Measurements from ENCODE around the gene TNS3. TPM values are rescaled to one million over a fixed set of nuclear protein-coding genes. Genes with fewer than 3 reads are reported as not detected.
"Not testable (repeated sequence)": the region's sequence is repeated elsewhere in the genome, so short reads cannot be mapped to it uniquely, and the experiment has no call there.

Gene TNS3
- total RNA-seq, 3 donors from 2014 or later, result 2.6 to 3.4 (median 3.2) TPM

GRCh38 chr7:47594406-47594805 lies 12.5 kb upstream of the TNS3 start:
- ATAC-seq, result no peak
- Mint-ChIP-seq H3K27me3 (ENCODE audit: low read depth) (no peaks in the 10 kb centered on the region), H3K4me3 (no peak overlapping the region), H3K36me3 (ENCODE audit: insufficient read depth) (no peaks in the 10 kb centered on the region), H3K9me3 (peaks cover 12% of the 10 kb centered on the region), H3K4me1 (ENCODE audit: low read depth) (no peaks in the 10 kb centered on the region)
- DNase-seq, result no peak

GRCh38 chr7:47591655-47592572 lies 10.0 kb upstream of the TNS3 start:
- H3K9me3 Mint-ChIP-seq, result peaks cover 2% of the 10 kb centered on the region
- H3K4me3 Mint-ChIP-seq, result no peak overlapping the region

GRCh38 chr7:47591089-47591654 lies 9.3 kb upstream of the TNS3 start:
- ATAC-seq, result no peak
- Mint-ChIP-seq H3K36me3 (ENCODE audit: insufficient read depth) (no peaks in the 10 kb centered on the region), H3K4me3 (no peak overlapping the region), H3K27me3 (ENCODE audit: low read depth) (peaks cover 1% of the 10 kb centered on the region), H3K4me1 (ENCODE audit: low read depth) (no peaks in the 10 kb centered on the region), H3K9me3 (no peaks in the 10 kb centered on the region)
- no peak for DNase-seq

More at GRCh38 chr7:47591655-47592572, 10.0 kb upstream of the TNS3 start:
- Mint-ChIP-seq H3K36me3 (ENCODE audit: insufficient read depth) (no peaks in the 10 kb centered on the region), H3K27me3 (ENCODE audit: low read depth) (peaks cover 1% of the 10 kb centered on the region), H3K4me1 (ENCODE audit: low read depth) (no peaks in the 10 kb centered on the region)
- DNase-seq (no peak), ATAC-seq (no peak)

GRCh38 chr7:47590215-47590614 lies 8.3 kb upstream of the TNS3 start:
- H3K27me3 Mint-ChIP-seq (ENCODE audit: low read depth); H3K4me3 Mint-ChIP-seq; H3K9me3 Mint-ChIP-seq; H3K4me1 Mint-ChIP-seq (ENCODE audit: low read depth); DNase-seq; H3K36me3 Mint-ChIP-seq (ENCODE audit: insufficient read depth); ATAC-seq: not testable (repeated sequence)

- no peak for ATAC-seq
- no peak for DNase-seq
- H3K4me1 Mint-ChIP-seq (ENCODE audit: low read depth), result no peaks in the 10 kb centered on the region
- H3K27me3 Mint-ChIP-seq (ENCODE audit: low read depth), result peaks cover 3% of the 10 kb centered on the region
- no peaks in the 10 kb centered on the region for H3K9me3 Mint-ChIP-seq
- no peak overlapping the region for H3K4me3 Mint-ChIP-seq
- H3K36me3 Mint-ChIP-seq (ENCODE audit: insufficient read depth), result no peaks in the 10 kb centered on the region
Measured at GRCh38 chr7:47588704-47589225, 6.9 kb upstream of the TNS3 start.

DNA sequence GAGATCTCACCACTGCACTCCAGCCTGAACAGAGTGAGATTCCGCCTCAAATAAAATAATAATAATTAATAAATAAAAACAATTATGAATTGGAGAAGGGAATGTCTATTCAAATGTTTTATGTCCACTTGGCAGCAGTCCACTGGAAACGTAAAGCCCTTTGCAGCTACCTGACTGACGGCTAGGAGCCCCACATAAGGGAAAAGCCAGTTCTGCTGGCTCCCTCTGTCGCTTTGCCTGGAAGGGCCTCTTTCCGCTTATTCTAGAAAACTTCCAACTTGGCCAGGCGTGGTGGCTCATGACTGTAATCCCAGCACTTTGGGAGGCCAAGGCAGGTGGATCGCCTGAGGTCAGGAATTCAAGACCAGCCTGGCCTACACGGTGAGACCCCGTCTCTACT lies 6.1 kb upstream of the TNS3 start:
- H3K9me3 Mint-ChIP-seq, result no peaks in the 10 kb centered on the region
- H3K36me3 Mint-ChIP-seq (ENCODE audit: insufficient read depth), result no peaks in the 10 kb centered on the region
- no peak for DNase-seq
- H3K27me3 Mint-ChIP-seq (ENCODE audit: low read depth), result peaks cover 10% of the 10 kb centered on the region
- ATAC-seq, result no peak
- H3K4me3 Mint-ChIP-seq, result no peak overlapping the region
- H3K4me1 Mint-ChIP-seq (ENCODE audit: low read depth), result no peaks in the 10 kb centered on the region

- no peaks in the 10 kb centered on the region for H3K36me3 Mint-ChIP-seq (ENCODE audit: insufficient read depth)
- peaks cover 17% of the 10 kb centered on the region for H3K27me3 Mint-ChIP-seq (ENCODE audit: low read depth)
- no peaks in the 10 kb centered on the region for H3K9me3 Mint-ChIP-seq
- no peak overlapping the region for H3K4me3 Mint-ChIP-seq
- H3K4me1 Mint-ChIP-seq (ENCODE audit: low read depth), result no peaks in the 10 kb centered on the region
- ATAC-seq, result no peak
- DNase-seq, result no peak
Measured at GRCh38 chr7:47587351-47587750, 5.4 kb upstream of the TNS3 start.

GRCh38 chr7:47586925-47587324 lies 5.0 kb upstream of the TNS3 start:
- ATAC-seq (no peak), DNase-seq (no peak)
- Mint-ChIP-seq H3K9me3 (no peaks in the 10 kb centered on the region), H3K27me3 (ENCODE audit: low read depth) (peaks cover 19% of the 10 kb centered on the region), H3K4me3 (no peak overlapping the region), H3K4me1 (ENCODE audit: low read depth) (no peaks in the 10 kb centered on the region), H3K36me3 (ENCODE audit: insufficient read depth) (no peaks in the 10 kb centered on the region)

- peaks cover 21% of the 10 kb centered on the region for H3K27me3 Mint-ChIP-seq (ENCODE audit: low read depth)
- DNase-seq; H3K4me1 Mint-ChIP-seq (ENCODE audit: low read depth); H3K9me3 Mint-ChIP-seq; ATAC-seq; H3K4me3 Mint-ChIP-seq; H3K36me3 Mint-ChIP-seq (ENCODE audit: insufficient read depth): not testable (repeated sequence)
Measured at GRCh38 chr7:47586161-47586670, 4.3 kb upstream of the TNS3 start.

- Mint-ChIP-seq H3K9me3 (no peaks in the 10 kb centered on the region), H3K27me3 (ENCODE audit: low read depth) (peaks cover 29% of the 10 kb centered on the region), H3K36me3 (ENCODE audit: insufficient read depth) (no peaks in the 10 kb centered on the region), H3K4me3 (no peak overlapping the region), H3K4me1 (ENCODE audit: low read depth) (no peaks in the 10 kb centered on the region)
- ATAC-seq (no peak), DNase-seq (no peak)
Measured at GRCh38 chr7:47584536-47584895, 2.6 kb upstream of the TNS3 start.

DNA sequence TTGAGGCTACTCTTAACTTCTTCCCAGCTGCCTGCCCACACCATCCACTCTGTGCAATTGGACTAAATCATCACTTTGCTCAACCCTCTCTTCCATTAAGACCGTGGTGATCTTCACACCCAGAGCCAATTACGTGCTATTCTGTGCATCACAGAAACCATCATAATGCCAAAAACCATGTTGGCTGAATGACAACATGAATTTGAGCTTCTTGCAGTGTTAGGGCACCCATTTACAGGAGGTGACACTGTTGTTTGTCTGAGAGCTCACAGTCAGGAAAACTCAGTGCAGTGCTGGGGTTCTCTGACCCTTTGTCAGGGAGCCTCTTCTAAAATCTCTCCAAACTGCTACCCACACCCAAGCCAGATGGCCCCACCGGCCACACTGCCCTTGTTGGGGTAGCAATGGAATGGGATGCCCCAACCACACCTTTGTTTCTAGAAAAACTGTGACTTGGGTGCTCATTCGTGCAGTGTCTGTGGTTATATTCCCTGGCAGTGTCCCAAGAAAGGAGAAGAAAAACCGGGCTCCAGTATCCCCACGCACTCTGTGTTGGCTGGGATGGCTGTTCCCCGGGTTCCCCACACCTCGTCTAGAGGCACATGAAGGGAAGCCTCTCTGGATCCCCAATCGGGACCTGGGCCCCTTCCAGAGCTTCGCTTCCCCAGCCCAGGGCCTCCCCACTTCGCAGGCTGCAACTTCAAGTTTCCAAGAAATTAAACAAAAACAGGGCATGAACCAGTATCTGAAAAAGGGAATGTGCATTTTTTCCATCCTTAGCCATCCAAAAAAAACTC lies 2.0 kb upstream of the TNS3 start:
- H3K4me3 Mint-ChIP-seq, result no peak overlapping the region
- H3K36me3 Mint-ChIP-seq (ENCODE audit: insufficient read depth), result no peaks in the 10 kb centered on the region
- ATAC-seq (no peak), DNase-seq (no peak)
- peaks cover 29% of the 10 kb centered on the region for H3K27me3 Mint-ChIP-seq (ENCODE audit: low read depth)
- H3K9me3 Mint-ChIP-seq, result no peaks in the 10 kb centered on the region
- peaks cover under 1% of the 10 kb centered on the region for H3K4me1 Mint-ChIP-seq (ENCODE audit: low read depth)

GRCh38 chr7:47582764-47583738 lies 1.1 kb upstream of the TNS3 start:
- DNase-seq, result no peak
- Mint-ChIP-seq H3K27me3 (ENCODE audit: low read depth) (peaks cover 29% of the 10 kb centered on the region), H3K4me3 (no peak overlapping the region), H3K36me3 (ENCODE audit: insufficient read depth) (no peaks in the 10 kb centered on the region), H3K4me1 (ENCODE audit: low read depth) (peaks cover 3% of the 10 kb centered on the region), H3K9me3 (no peaks in the 10 kb centered on the region)
- no peak for ATAC-seq

GRCh38 chr7:47581438-47581803 lies 490 bp downstream of the TNS3 start:
- ATAC-seq, result no peak

More at GRCh38 chr7:47581438-47581803, 490 bp downstream of the TNS3 start:
- Mint-ChIP-seq H3K4me3 (peak overlapping the region; percentile 16), H3K36me3 (ENCODE audit: insufficient read depth) (no peaks in the 10 kb centered on the region), H3K9me3 (no peaks in the 10 kb centered on the region), H3K4me1 (ENCODE audit: low read depth) (peaks cover 3% of the 10 kb centered on the region), H3K27me3 (ENCODE audit: low read depth) (peaks cover 28% of the 10 kb centered on the region)
- DNase-seq, result no peak
